Endothelial cell of umbilical vein (primary cell): ENCODE results near the gene RALB. TPM values are rescaled to one million over a fixed set of nuclear protein-coding genes. Genes with fewer than 3 reads are reported as not detected.

Experiments
- BruUV-seq: library from RNA; stranded (reverse); fragments of 400-500 nt; replicated peaks from 2 replicates; lab custom pipeline; 2021; lab: Mats Ljungman, UMichigan
- CTCF ChIA-PET: fragments of 300-600, 350-600 bp; sonication (Branson Sonifier 250); formaldehyde crosslinking; loops from one replicate; lab custom pipeline; 2021; ENCODE audit warnings: antibody characterized with exemption, inconsistent platforms; lab: Charles Lee
- POLR2A ChIA-PET: fragments of 300-600, 350-600 bp; sonication (Branson Sonifier 250); formaldehyde crosslinking; loops from one replicate; lab custom pipeline; 2021; ENCODE audit warnings: antibody characterized with exemption, inconsistent platforms; lab: Charles Lee
- DNase-seq: peaks from one replicate; pipeline ENCODE4 v3.0.0-alpha.2; 2011; ENCODE audit warnings: low read depth, low spot score
- FAIRE-seq: peaks from 2 replicates; lab custom pipeline; 2011; peaks lifted over from hg19 to GRCh38; lab: Jason Lieb, UNC
- H2AFZ ChIP-seq: 2 replicates; pipeline ENCODE4 v1.6.0; 2012; ENCODE audit warnings: low read depth, low read length, control low read depth, inconsistent platforms
- H3K27ac ChIP-seq: 2 replicates; pipeline ENCODE4 v1.5.1; 2011; ENCODE audit warnings: low read depth, mild to moderate bottlenecking, control low read depth, low read length, moderate library complexity; ENCODE audit not compliant: insufficient read depth
- H3K27me3 ChIP-seq, 2 experiments: 2 replicates each; pipeline versions ENCODE4 v1.6.0 to v1.6.1; 2011; ENCODE audit warnings: low read length in 2 of 2, mixed read lengths in 1 of 2; ENCODE audit not compliant: control insufficient read depth in 2 of 2, insufficient read depth in 2 of 2
- H3K36me3 ChIP-seq, 2 experiments: 2 replicates in 1 of 2; 3 replicates in 1 of 2; pipeline ENCODE4 v1.5.1; 2011; ENCODE audit warnings: low read length in 2 of 2, mild to moderate bottlenecking in 1 of 2, moderate library complexity in 1 of 2; ENCODE audit not compliant: control insufficient read depth in 2 of 2, insufficient read depth in 2 of 2; ENCODE audit errors: extremely low read depth in 1 of 2
- H3K4me1 ChIP-seq: 3 replicates; pipeline ENCODE4 v1.5.1; 2011; ENCODE audit warnings: mild to moderate bottlenecking, low read length; ENCODE audit not compliant: control insufficient read depth, insufficient read depth; ENCODE audit errors: extremely low read depth
- H3K4me2 ChIP-seq: 2 replicates; pipeline ENCODE4 v1.6.1; 2011; ENCODE audit warnings: low read length, control low read depth, mixed read lengths; ENCODE audit not compliant: insufficient read depth
- H3K4me3 ChIP-seq, 3 experiments: fragments of 200-600 bp in 1 of 3; sonication (generic), shearing (Covaris generic) in 1 of 3; replicated peaks in 1 of 3; 2 replicates each; pipeline ENCODE4 v1.5.1; 2011 to 2016; ENCODE audit warnings: control low read depth in 3 of 3, low read length in 3 of 3, mild to moderate bottlenecking in 2 of 3, inconsistent platforms in 1 of 3, low read depth in 1 of 3, moderate library complexity in 1 of 3; ENCODE audit not compliant: insufficient read depth in 1 of 3
- H3K79me2 ChIP-seq: 2 replicates; pipeline ENCODE4 v1.6.0; 2012; ENCODE audit warnings: low read length, inconsistent platforms; ENCODE audit not compliant: control insufficient read depth, insufficient read depth
- H3K9ac ChIP-seq: replicated peaks from 2 replicates; pipeline ENCODE3; 2011; ENCODE audit warnings: low read length, control low read depth; ENCODE audit not compliant: insufficient read depth; ENCODE audit errors: extremely low read depth
- H3K9me1 ChIP-seq: replicated peaks from 3 replicates; pipeline ENCODE4 v1.6.0; 2011; ENCODE audit warnings: mild to moderate bottlenecking, low read length; ENCODE audit not compliant: control insufficient read depth, insufficient read depth; ENCODE audit errors: extremely low read depth
- H3K9me3 ChIP-seq: replicated peaks from 2 replicates; pipeline ENCODE4 v1.5.1; 2012; ENCODE audit warnings: low read length, inconsistent platforms; ENCODE audit not compliant: control insufficient read depth, insufficient read depth
- H4K20me1 ChIP-seq: replicated peaks from 2 replicates; pipeline ENCODE3; 2011; ENCODE audit warnings: mild to moderate bottlenecking, low read length; ENCODE audit not compliant: control insufficient read depth, insufficient read depth; ENCODE audit errors: extremely low read depth
- EZH2 ChIP-seq: IDR thresholded peaks from 2 replicates; pipeline ENCODE4 v1.6.1; 2012; ENCODE audit warnings: borderline replicate concordance, low read depth, mild to moderate bottlenecking, moderate library complexity, low read length, inconsistent platforms; ENCODE audit not compliant: severe bottlenecking
- FOS ChIP-seq: IDR thresholded peaks from 2 replicates; pipeline ENCODE4 v1.6.1; 2011; ENCODE audit warnings: mild to moderate bottlenecking, low read length, moderate library complexity, borderline replicate concordance; ENCODE audit not compliant: insufficient read depth
- GATA2 ChIP-seq: IDR thresholded peaks from 2 replicates; pipeline ENCODE4 v1.7.0; 2011; ENCODE audit warnings: low read depth, mild to moderate bottlenecking, moderate library complexity, mixed read lengths, low read length; ENCODE audit not compliant: insufficient read length, insufficient read depth
- JUN ChIP-seq: IDR thresholded peaks from 2 replicates; pipeline ENCODE4 v1.6.1; 2011; ENCODE audit warnings: borderline replicate concordance, low read depth; ENCODE audit not compliant: insufficient read length, insufficient read depth
- MAX ChIP-seq: IDR thresholded peaks from 2 replicates; pipeline ENCODE4 v1.6.1; 2011; ENCODE audit not compliant: insufficient read depth, insufficient read length
- MYC ChIP-seq: IDR thresholded peaks from one replicate; pipeline ENCODE4 v1.6.1; 2011; ENCODE audit warnings: mild to moderate bottlenecking, low read depth, low read length
- POLR2A ChIP-seq: IDR thresholded peaks from 2 replicates; pipeline ENCODE4 v1.6.1; 2012; ENCODE audit warnings: low read depth, mild to moderate bottlenecking, control low read depth, low read length
- POLR2AphosphoS5 ChIP-seq: IDR thresholded peaks from 2 replicates; pipeline ENCODE4 v1.6.1; 2012; ENCODE audit warnings: low read depth, mild to moderate bottlenecking, control low read depth, low read length, moderate library complexity; ENCODE audit not compliant: insufficient read depth
- dilution Hi-C: fragments of 300-500 bp; cut with MboI; formaldehyde crosslinking; loops from one replicate; pipeline ENCODE4 v1.15.0; 2019; ENCODE audit warnings: low sequenced_read_pairs; ENCODE audit not compliant: extremely low pct_ligation_motif_present
- intact Hi-C: fragments of 100-400 bp; cut with micrococcal nuclease; formaldehyde crosslinking; loops from one replicate; pipeline ENCODE4 v1.10.0; 2022
- polyA plus RNA-seq, 4 experiments: library from polyadenylated mRNA; depleted of rRNA in 3 of 4; stranded (reverse) in 3 of 4; unstranded in 1 of 4; fragments of >200 nt; gene quantifications; 2 replicates each; pipeline versions ENCODE4 v1.2.1 to v1.2.3, GENCODE V29; 2011 to 2012; ENCODE audit warnings: missing spikeins in 1 of 4
- total RNA-seq: library from RNA; stranded (reverse); gene quantifications from 2 replicates; pipeline ENCODE4 v1.2.3, GENCODE V29; 2021
- TF ChIP-seq, protein P1 (sequence below), 2 donors: IDR thresholded peaks; 1 replicate in 1 of 2; 2 replicates in 1 of 2; pipeline ENCODE4 v1.5.1; 2011; ENCODE audit warnings: low read length in 2 of 2, mild to moderate bottlenecking in 2 of 2, moderate library complexity in 2 of 2, control low read depth in 1 of 2, inconsistent platforms in 1 of 2, low read depth in 1 of 2; ENCODE audit not compliant: insufficient read depth in 1 of 2; ENCODE audit errors: extremely low read depth in 1 of 2

RALB gene
- total and polyA plus RNA-seq, 2 donors (not counting 3 experiments of a cell fraction or from before 2014, with no cell fraction given): 105 to 115 TPM

GRCh38 chr2:120269816-120270215, 17.2 kb downstream of the RALB start:
- peaks cover 4% of the 10 kb centered on the region for H4K20me1 ChIP-seq
- H3K9me1 ChIP-seq: no peaks in the 10 kb centered on the region
- FAIRE-seq (no peak), DNase-seq (no peak)
- no peak overlapping the region for H3K4me3 ChIP-seq
- TF ChIP-seq JUN (no peak), EZH2 (no peak), MAX (no peak), GATA2 (no peak), FOS (no peak), POLR2A (no peak), POLR2AphosphoS5 (no peak), MYC (no peak)
- TF ChIP-seq, protein P1, sequence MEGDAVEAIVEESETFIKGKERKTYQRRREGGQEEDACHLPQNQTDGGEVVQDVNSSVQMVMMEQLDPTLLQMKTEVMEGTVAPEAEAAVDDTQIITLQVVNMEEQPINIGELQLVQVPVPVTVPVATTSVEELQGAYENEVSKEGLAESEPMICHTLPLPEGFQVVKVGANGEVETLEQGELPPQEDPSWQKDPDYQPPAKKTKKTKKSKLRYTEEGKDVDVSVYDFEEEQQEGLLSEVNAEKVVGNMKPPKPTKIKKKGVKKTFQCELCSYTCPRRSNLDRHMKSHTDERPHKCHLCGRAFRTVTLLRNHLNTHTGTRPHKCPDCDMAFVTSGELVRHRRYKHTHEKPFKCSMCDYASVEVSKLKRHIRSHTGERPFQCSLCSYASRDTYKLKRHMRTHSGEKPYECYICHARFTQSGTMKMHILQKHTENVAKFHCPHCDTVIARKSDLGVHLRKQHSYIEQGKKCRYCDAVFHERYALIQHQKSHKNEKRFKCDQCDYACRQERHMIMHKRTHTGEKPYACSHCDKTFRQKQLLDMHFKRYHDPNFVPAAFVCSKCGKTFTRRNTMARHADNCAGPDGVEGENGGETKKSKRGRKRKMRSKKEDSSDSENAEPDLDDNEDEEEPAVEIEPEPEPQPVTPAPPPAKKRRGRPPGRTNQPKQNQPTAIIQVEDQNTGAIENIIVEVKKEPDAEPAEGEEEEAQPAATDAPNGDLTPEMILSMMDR (IDR thresholded peaks at IDR 0.05; ENCODE audit: extremely low read depth in 1 of 2, insufficient read depth in 1 of 2, low read depth in 1 of 2, low read length in 2 of 2): no peak
- H3K27me3 ChIP-seq: no peaks in the 10 kb centered on the region
- peak overlapping the region; percentile 13 for H3K4me2 ChIP-seq
- BruUV-seq: no TSS peak
- POLR2A ChIA-PET: no interaction called here
- dilution Hi-C loops (no loop called here), intact Hi-C loops (loop anchor here (5.0 kb wide), 1 partner anchor 48 kb away; the partner anchor contains the start of gene TMEM185B)
- peaks cover 90% of the 10 kb centered on the region for H3K79me2 ChIP-seq
- H3K27ac ChIP-seq: no peak overlapping the region
- H2AFZ ChIP-seq: no peak overlapping the region
- H3K9me3 ChIP-seq: no peaks in the 10 kb centered on the region
- no peak overlapping the region for H3K9ac ChIP-seq
- H3K4me1 ChIP-seq: peaks cover 31% of the 10 kb centered on the region
- no peaks in the 10 kb centered on the region for H3K36me3 ChIP-seq
- CTCF ChIA-PET: interaction anchor here (1.3 to 1.9 kb wide), 3 partner anchors 9 to 30 kb away, joined by 4 to 10 read pairs (median 5); no protein-coding TSS in a partner anchor
